H9 (cell line): ENCODE data around the gene TERT. TPM values are rescaled to one million over a fixed set of nuclear protein-coding genes. Genes with fewer than 3 reads are reported as not detected.

Experiments used
- DNase-seq: peaks from one replicate; pipeline ENCODE4 v3.0.0-alpha.2; 2017
- H2AFZ ChIP-seq: one replicate; pipeline ENCODE4 v1.6.1; 2013; ENCODE audit warnings: mild to moderate bottlenecking, low read length, control low read depth, moderate library complexity
- H2AK5ac ChIP-seq: 2 replicates; pipeline ENCODE4 v1.6.1; 2013; ENCODE audit warnings: low read length, control low read depth, mixed read lengths; ENCODE audit not compliant: insufficient read length
- H2BK120ac ChIP-seq: one replicate; pipeline ENCODE4 v1.6.1; 2013; ENCODE audit warnings: low read depth, mild to moderate bottlenecking, low read length, control low read depth, inconsistent platforms; ENCODE audit not compliant: poor library complexity, severe bottlenecking
- H2BK12ac ChIP-seq: 2 replicates; pipeline ENCODE4 v1.6.1; 2013; ENCODE audit warnings: low read length, control low read depth, mixed read lengths, low read depth; ENCODE audit not compliant: insufficient read length
- H2BK15ac ChIP-seq: 2 replicates; pipeline ENCODE4 v1.6.1; 2013; ENCODE audit warnings: low read depth, low read length, control low read depth
- H2BK20ac ChIP-seq: one replicate; pipeline ENCODE4 v1.6.1; 2013; ENCODE audit warnings: low read depth, mild to moderate bottlenecking, low read length, control low read depth, inconsistent platforms; ENCODE audit not compliant: poor library complexity, severe bottlenecking
- H2BK5ac ChIP-seq: 2 replicates; pipeline ENCODE4 v1.6.1; 2013; ENCODE audit warnings: low read length, control low read depth, mixed read lengths; ENCODE audit not compliant: insufficient read length
- H3K14ac ChIP-seq: 2 replicates; pipeline ENCODE4 v1.6.1; 2013; ENCODE audit warnings: low read length, control low read depth; ENCODE audit not compliant: insufficient read depth
- H3K18ac ChIP-seq: 2 replicates; pipeline ENCODE4 v1.6.1; 2013; ENCODE audit warnings: low read depth, mild to moderate bottlenecking, mixed read lengths, low read length, control low read depth; ENCODE audit not compliant: insufficient read length
- H3K23ac ChIP-seq: 2 replicates; pipeline ENCODE4 v1.6.1; 2013; ENCODE audit warnings: low read length, control low read depth, mixed read lengths, low read depth; ENCODE audit not compliant: insufficient read length
- H3K23me2 ChIP-seq: 2 replicates; pipeline ENCODE4 v1.6.1; 2013; ENCODE audit warnings: low read depth, mild to moderate bottlenecking, mixed read lengths, low read length, control low read depth; ENCODE audit not compliant: insufficient read length, poor library complexity, severe bottlenecking
- H3K27ac ChIP-seq: 2 replicates; pipeline ENCODE4 v1.5.1; 2013; ENCODE audit warnings: low read length, control low read depth, mixed read lengths, low read depth; ENCODE audit not compliant: insufficient read length
- H3K27me3 ChIP-seq: 2 replicates; pipeline ENCODE4 v1.6.1; 2013; ENCODE audit warnings: low read length, control low read depth, inconsistent platforms; ENCODE audit not compliant: insufficient read depth
- H3K4ac ChIP-seq: 2 replicates; pipeline ENCODE4 v1.6.1; 2013; ENCODE audit warnings: low read depth, mild to moderate bottlenecking, control low read depth, inconsistent platforms, low read length, moderate library complexity
- H3K4me1 ChIP-seq: 2 replicates; pipeline ENCODE4 v1.6.1; 2013; ENCODE audit warnings: low read length, control low read depth, inconsistent platforms; ENCODE audit not compliant: insufficient read depth
- H3K4me2 ChIP-seq: 2 replicates; pipeline ENCODE4 v1.6.1; 2013; ENCODE audit warnings: low read length, control low read depth, mixed read lengths; ENCODE audit not compliant: insufficient read length, insufficient read depth
- H3K56ac ChIP-seq: 2 replicates; pipeline ENCODE4 v1.6.1; 2013; ENCODE audit warnings: low read depth, mild to moderate bottlenecking, mixed read lengths, low read length, control low read depth; ENCODE audit not compliant: insufficient read length
- H3K79me1 ChIP-seq: 2 replicates; pipeline ENCODE4 v1.6.1; 2013; ENCODE audit warnings: low read depth, mild to moderate bottlenecking, moderate library complexity, low read length, control low read depth, inconsistent platforms; ENCODE audit not compliant: insufficient read depth, poor library complexity, severe bottlenecking
- H3K79me2 ChIP-seq: 2 replicates; pipeline ENCODE4 v1.6.1; 2013; ENCODE audit warnings: low read length, control low read depth, inconsistent platforms; ENCODE audit not compliant: insufficient read depth
- H3K9ac ChIP-seq: 2 replicates; pipeline ENCODE4 v1.6.1; 2013; ENCODE audit warnings: low read length, control low read depth, mixed read lengths; ENCODE audit not compliant: insufficient read length; ENCODE audit errors: extremely low read depth
- H3K9me3 ChIP-seq: one replicate; pipeline ENCODE4 v1.6.1; 2013; ENCODE audit warnings: low read depth, low read length, inconsistent platforms; ENCODE audit not compliant: control insufficient read depth
- H3T11ph ChIP-seq: one replicate; pipeline ENCODE4 v1.6.1; 2013; ENCODE audit warnings: mild to moderate bottlenecking, low read length, control low read depth, inconsistent platforms
- H4K20me1 ChIP-seq: one replicate; pipeline ENCODE4 v1.6.1; 2013; ENCODE audit not compliant: control insufficient read depth, insufficient read length, insufficient read depth
- H4K5ac ChIP-seq: 2 replicates; pipeline ENCODE4 v1.6.1; 2013; ENCODE audit warnings: low read depth, mild to moderate bottlenecking, mixed read lengths, low read length, control low read depth; ENCODE audit not compliant: insufficient read length
- H4K8ac ChIP-seq: replicated peaks from 2 replicates; pipeline ENCODE4 v1.6.1; 2013; ENCODE audit warnings: low read length, control low read depth, mixed read lengths, low read depth; ENCODE audit not compliant: insufficient read length
- H4K91ac ChIP-seq: 2 replicates; pipeline ENCODE4 v1.6.1; 2013; ENCODE audit warnings: low read depth, mild to moderate bottlenecking, moderate library complexity, mixed read lengths, low read length, control low read depth; ENCODE audit not compliant: insufficient read length
- H3K27ac Mint-ChIP-seq, 3 experiments: 2 replicates in 2 of 3; 3 replicates in 1 of 3; pipeline ENCODE4 v1.8.0; 2020 to 2021; ENCODE audit warnings: mixed read lengths in 3 of 3, mild to moderate bottlenecking in 1 of 3, moderate library complexity in 1 of 3
- H3K27me3 Mint-ChIP-seq: 2 replicates; pipeline ENCODE4 v1.8.0; 2021; ENCODE audit warnings: low read depth, mild to moderate bottlenecking, moderate library complexity, mixed read lengths
- H3K36me3 Mint-ChIP-seq, 3 experiments: 2 replicates in 2 of 3; 3 replicates in 1 of 3; pipeline ENCODE4 v1.8.0; 2020 to 2021; ENCODE audit warnings: low read depth in 3 of 3, mixed read lengths in 3 of 3; ENCODE audit not compliant: insufficient read depth in 1 of 3
- H3K4me1 Mint-ChIP-seq, 2 experiments: 2 replicates each; pipeline ENCODE4 v1.8.0; 2020; ENCODE audit warnings: mixed read lengths in 2 of 2
- H3K4me3 Mint-ChIP-seq, 2 experiments: 2 replicates in 1 of 2; 3 replicates in 1 of 2; pipeline ENCODE4 v1.8.0; 2020 to 2021; ENCODE audit warnings: mild to moderate bottlenecking in 2 of 2, mixed read lengths in 2 of 2, moderate library complexity in 1 of 2
- H3K9me3 Mint-ChIP-seq, 2 experiments: 2 replicates in 1 of 2; 3 replicates in 1 of 2; pipeline ENCODE4 v1.8.0; 2020; ENCODE audit warnings: mild to moderate bottlenecking in 2 of 2, mixed read lengths in 2 of 2, moderate library complexity in 1 of 2
- CTCF ChIP-seq: fragments of 200-600 bp; sonication (generic); conservative IDR thresholded peaks from 3 replicates; pipeline ENCODE4 v1.8.0; 2021; ENCODE audit warnings: antibody characterized with exemption, mild to moderate bottlenecking
- WGBS: extraction: QIAGEN DNeasy Blood & Tissue Kit; methylation state at CpG from one replicate; pipeline ENCODE4 v1.1.7; 2013; ENCODE audit warnings: missing lambda C conversion rate, low lambda C conversion rate, mixed read lengths; ENCODE audit not compliant: insufficient read length; ENCODE audit errors: extremely low coverage; 5-methylcytosine and 5-hydroxymethylcytosine counted together
- total RNA-seq: library from RNA; stranded (reverse); gene quantifications from 2 replicates; pipeline ENCODE4 v1.2.1, GENCODE V29; 2021

The TERT gene
- total RNA-seq, 1 experiment from 2014 or later: 15.5 TPM

DNA sequence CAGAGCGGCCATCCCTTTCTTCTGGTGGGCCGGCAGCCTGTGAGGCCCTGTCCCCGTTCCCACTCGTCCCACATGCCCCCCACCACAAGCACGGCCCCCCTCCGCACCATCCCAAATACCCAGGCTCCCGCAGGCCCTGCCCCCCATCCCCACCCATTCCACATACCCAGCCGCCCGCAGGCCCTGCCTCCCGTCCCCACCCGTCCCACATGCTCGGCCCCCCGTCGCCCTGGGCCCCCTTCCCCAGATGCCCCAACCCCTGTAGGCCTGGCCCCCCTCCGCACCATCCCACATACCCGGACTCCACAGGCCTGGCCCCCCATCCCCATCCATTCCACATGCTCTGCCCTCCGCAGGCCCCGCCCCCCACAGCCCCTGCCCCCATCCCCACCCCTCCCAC is 82.0 kb downstream of the TERT start:
- H2BK12ac ChIP-seq: no peak overlapping the region
- no peak for DNase-seq

More for the DNA sequence above, 82.0 kb downstream of the TERT start:
- H3K4me1 Mint-ChIP-seq: peaks cover 0 to 3% of the 10 kb centered on the region in 2 experiments; a peak in 1 of 4 replicates
- Histone ChIP-seq H4K8ac (no peak overlapping the region), H3K27ac (no peak overlapping the region), H4K91ac (no peak overlapping the region), H2BK15ac (no peak overlapping the region), H3K79me2 (no peaks in the 10 kb centered on the region), H3K4me2 (no peak overlapping the region), H3K4me1 (no peaks in the 10 kb centered on the region), H3K9me3 (no peaks in the 10 kb centered on the region), H3K4ac (no peak overlapping the region), H3T11ph (no peak overlapping the region), H3K23me2 (no peaks in the 10 kb centered on the region), H3K9ac (no peak overlapping the region), H2BK120ac (no peak overlapping the region), H3K56ac (no peak overlapping the region), H4K20me1 (peaks cover 3% of the 10 kb centered on the region), H3K23ac (no peak overlapping the region), H2AFZ (no peak overlapping the region), H2BK20ac (no peak overlapping the region), H2AK5ac (no peak overlapping the region), H3K18ac (no peak overlapping the region), H3K14ac (no peak overlapping the region), H3K79me1 (no peaks in the 10 kb centered on the region), H4K5ac (no peak overlapping the region), H2BK5ac (no peak overlapping the region), H3K27me3 (no peaks in the 10 kb centered on the region)
- no CpG with 5 or more reads among the region's 18 CpGs for WGBS
- no peak for TF ChIP-seq CTCF
- peaks cover 0 to 6% of the 10 kb centered on the region in 2 experiments; a peak in 3 of 5 replicates for H3K9me3 Mint-ChIP-seq
- no peaks in the 10 kb centered on the region for H3K36me3 Mint-ChIP-seq
- H3K27me3 Mint-ChIP-seq: peaks cover 7% of the 10 kb centered on the region
- H3K27ac Mint-ChIP-seq: no peak overlapping the region
- no peak overlapping the region for H3K4me3 Mint-ChIP-seq
